Psoas muscle (tissue), 8 donors: ENCODE data around the gene CYTH4. TPM values are rescaled to one million over a fixed set of nuclear protein-coding genes. Genes with fewer than 3 reads are reported as not detected.
"Not testable (repeated sequence)": the region's sequence is repeated elsewhere in the genome, so short reads cannot be mapped to it uniquely, and the experiment has no call there.

Source experiments
- ATAC-seq, 4 donors: fragments of 200-7000 bp; cut with Tn5 transposase; one replicate each; pipeline ENCODE4 v1.9.1; 2020; ENCODE audit warnings: moderate library complexity in 3 of 4, mild to moderate bottlenecking in 2 of 4
- DNase-seq, 2 donors: peaks; one replicate each; pipeline ENCODE4 v3.0.0-alpha.2; 2020
- H3K27ac ChIP-seq: fragments of 200-600 bp; one replicate; pipeline ENCODE4 v1.8.0; 2022
- H3K27me3 ChIP-seq, 3 donors: fragments of 200-600 bp in 1 of 3; one replicate each; pipeline versions ENCODE4 v1.6.1 to v1.8.0; 2013 to 2022; ENCODE audit warnings: low read length in 2 of 3, mild to moderate bottlenecking in 2 of 3, moderate library complexity in 1 of 3; ENCODE audit not compliant: insufficient read depth in 3 of 3
- H3K36me3 ChIP-seq, 2 donors: fragments of 200-600 bp in 1 of 2; one replicate each; pipeline versions ENCODE4 v1.6.1 to v1.8.0; 2013 to 2022; ENCODE audit warnings: low read depth in 1 of 2, mild to moderate bottlenecking in 1 of 2, moderate library complexity in 1 of 2; ENCODE audit not compliant: insufficient read depth in 1 of 2
- H3K4me1 ChIP-seq: fragments of 200-600 bp; one replicate; pipeline ENCODE4 v1.8.0; 2022
- H3K4me3 ChIP-seq: fragments of 200-600 bp; one replicate; pipeline ENCODE4 v1.8.0; 2022; ENCODE audit warnings: mild to moderate bottlenecking
- H3K9me3 ChIP-seq: fragments of 200-600 bp; one replicate; pipeline ENCODE4 v1.8.0; 2022
- CTCF ChIP-seq: fragments of 200-600 bp; IDR thresholded peaks from one replicate; pipeline ENCODE4 v1.8.0; 2022; ENCODE audit warnings: antibody characterized with exemption
- WGBS, 3 donors: extraction: QIAGEN DNeasy Blood & Tissue Kit; methylation state at CpG; one replicate each; pipeline versions ENCODE4 v1.1.6 to v1.1.7; 2013; 5-methylcytosine and 5-hydroxymethylcytosine counted together
- intact Hi-C, 2 donors: fragments of 100-400 bp; cut with DNase I; formaldehyde crosslinking; loops; one replicate each; pipeline versions ENCODE4 v1.11.0 to v1.14.2; 2022
- polyA plus RNA-seq, 3 donors: library from polyadenylated mRNA; stranded (reverse); fragments of 200-250 nt; gene quantifications; one replicate each; pipeline ENCODE4 v1.2.3, GENCODE V29; 2013
- total RNA-seq, 4 donors: library from RNA; stranded (reverse); fragmentation: NEBNext Ultra II Directional in 2 of 4; extraction: Animal tissue kit (Norgen Biotek cat#: 25700) in 2 of 4; gene quantifications; one replicate each; pipeline versions ENCODE4 v1.2.1 to v1.2.4, GENCODE V29; 2021 to 2023
- donor health status: healthy with polysubstance abuse.
- donor health status: DM: no; HTN: no; CAD: no; lungs with moderate emphysema.
- donor health status: Bipolar disorder and iron deficiency.
- donor health status: healthy.
- donor health status: DM: yes; HTN: yes; CAD: no.
- donor health status: DM: no; HTN: no; CAD: no.
- donor health status: DM: no; HTN: no; CAD: no.
- donor health status: DM: yes; HTN: yes; CAD: no.

Gene CYTH4
- total and polyA plus RNA-seq, 7 donors, result 0.63 to 8.5 (median 3.0) TPM

- Histone ChIP-seq H3K9me3 (no peaks in the 10 kb centered on the region), H3K4me3 (no peak overlapping the region), H3K36me3 (no peaks in the 10 kb centered on the region), H3K27me3 (peaks cover 0 to 88% (median 31%) of the 10 kb centered on the region in 3 donors), H3K27ac (no peak overlapping the region), H3K4me1 (no peaks in the 10 kb centered on the region)
- no peak for DNase-seq
- no peak for TF ChIP-seq CTCF
- WGBS, 3 donors, result 72 to 79% (median 78%) methylated on average over 8 of the region's 8 CpGs
- no peak for ATAC-seq
- intact Hi-C loops, result no loop called here
Observed at GRCh38 chr22:37328017-37328416, 45.7 kb downstream of the CYTH4 start.

GRCh38 chr22:37328538-37329237 lies 46.4 kb downstream of the CYTH4 start:
- WGBS, 3 donors, result 22 to 43% (median 30%) methylated on average over 6 of the region's 6 CpGs
- DNase-seq, intact Hi-C loops, ATAC-seq, H3K36me3 ChIP-seq, H3K4me3 ChIP-seq, H3K4me1 ChIP-seq, H3K9me3 ChIP-seq, H3K27ac ChIP-seq: not testable (repeated sequence)
- peaks cover 0 to 88% (median 30%) of the 10 kb centered on the region in 3 donors for H3K27me3 ChIP-seq

DNA sequence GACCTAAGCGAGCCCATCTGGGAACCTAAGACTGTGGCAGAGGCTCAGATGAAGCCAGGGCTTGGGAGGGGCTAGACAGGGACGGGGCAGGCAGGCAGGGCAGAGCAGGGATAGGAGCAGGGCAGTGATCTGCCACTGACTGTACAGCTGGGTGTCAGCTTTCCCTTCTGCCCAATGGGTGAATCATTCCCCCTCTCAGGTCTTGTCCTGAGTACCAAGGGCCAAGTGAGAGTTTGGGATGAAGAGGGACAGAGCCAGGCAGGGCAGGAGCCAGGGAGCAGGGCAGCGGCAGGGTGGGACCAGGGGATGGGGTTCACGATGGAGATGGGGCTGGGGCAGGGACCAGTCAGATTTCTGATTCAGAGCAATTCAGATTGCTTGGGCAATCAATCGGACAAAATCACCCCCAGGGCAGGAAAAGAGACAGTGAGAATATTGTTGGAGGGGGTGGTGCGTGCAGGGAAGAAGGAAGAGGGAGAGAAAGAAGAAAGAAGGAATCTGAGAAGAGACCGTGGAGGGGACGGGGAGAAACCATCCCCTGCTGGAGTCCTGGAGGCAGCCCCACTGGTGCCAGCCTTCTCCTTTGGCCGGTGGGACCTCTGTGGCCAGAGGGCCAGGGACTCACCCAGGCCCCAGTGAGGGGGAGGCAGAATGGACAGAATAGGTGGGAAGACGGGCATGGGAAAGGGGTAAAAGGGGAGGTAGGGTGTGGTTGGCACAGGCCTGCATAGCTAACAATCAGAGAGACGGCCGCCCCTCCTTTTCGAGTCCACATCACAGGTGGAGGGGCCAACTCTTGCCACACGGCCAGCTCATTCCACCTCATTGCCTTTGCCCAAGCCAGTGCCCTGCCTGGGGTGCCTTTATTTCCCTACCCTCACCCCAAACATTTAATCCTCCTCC lies 47.2 kb downstream of the CYTH4 start:
- intact Hi-C loops, result no loop called here
- Histone ChIP-seq H3K9me3 (no peaks in the 10 kb centered on the region), H3K4me3 (no peak overlapping the region), H3K27me3 (peaks cover 0 to 88% (median 33%) of the 10 kb centered on the region in 3 donors), H3K36me3 (no peaks in the 10 kb centered on the region), H3K4me1 (no peaks in the 10 kb centered on the region), H3K27ac (no peak overlapping the region)
- no peak for TF ChIP-seq CTCF
- 52 to 53% (median 52%) methylated on average over 14 of the region's 14 CpGs for WGBS, 3 donors
- DNase-seq (no peak), ATAC-seq (no peak)

DNA sequence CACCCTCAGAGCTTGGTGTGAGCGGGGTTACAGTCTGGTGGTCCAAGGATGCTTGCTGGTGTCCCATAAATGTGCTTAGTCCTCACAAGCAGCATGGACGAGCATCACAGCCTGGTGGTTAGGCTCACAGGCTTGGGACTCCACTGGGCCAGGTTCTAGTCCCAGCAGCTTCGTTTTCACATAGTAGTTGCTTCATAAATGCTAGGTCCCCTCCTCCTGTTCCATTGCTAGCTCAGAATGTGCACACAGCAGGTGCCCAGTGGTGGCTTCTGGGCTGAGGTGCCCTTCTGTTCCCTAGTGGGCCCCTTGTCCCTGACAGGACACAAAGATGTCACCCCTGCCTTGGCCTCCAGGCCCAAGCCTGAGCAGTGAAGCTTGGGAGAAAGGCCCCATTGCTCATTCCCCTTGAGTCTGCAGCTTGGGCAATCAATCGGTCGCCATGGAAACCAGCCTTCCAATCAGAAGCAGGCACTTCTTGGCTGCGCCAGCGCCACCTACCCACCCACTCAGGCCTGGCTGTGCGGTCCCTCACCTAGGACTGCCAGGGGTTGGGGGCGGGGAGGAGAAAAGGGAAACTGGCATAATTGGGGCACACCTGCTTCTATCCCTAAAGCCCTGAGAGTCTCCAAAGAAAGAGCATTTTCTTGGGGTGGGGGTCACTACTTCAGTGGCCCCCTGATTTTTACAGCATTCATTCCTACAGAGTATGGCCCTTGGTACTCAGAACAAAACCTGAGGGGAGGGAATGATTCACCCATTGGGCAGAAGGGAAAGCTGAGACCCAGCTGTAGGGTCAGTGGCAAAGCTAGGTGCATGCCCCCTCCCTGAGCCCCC lies 48.1 kb downstream of the CYTH4 start:
- WGBS, 3 donors, result 52 to 67% (median 59%) methylated on average over 9 of the region's 9 CpGs
- DNase-seq (no peak), ATAC-seq (no peak)
- Histone ChIP-seq H3K4me1 (no peaks in the 10 kb centered on the region), H3K9me3 (no peaks in the 10 kb centered on the region), H3K36me3 (no peaks in the 10 kb centered on the region), H3K27me3 (peaks cover 0 to 88% (median 33%) of the 10 kb centered on the region in 3 donors), H3K27ac (no peak overlapping the region), H3K4me3 (no peak overlapping the region)
- intact Hi-C loops, result no loop called here
- no peak for TF ChIP-seq CTCF
